Neural crest cell (in vitro differentiated cells): ENCODE measurements around the gene OR2F1. TPM values are rescaled to one million over a fixed set of nuclear protein-coding genes. Genes with fewer than 3 reads are reported as not detected.

ENCODE experiments used
- DNase-seq: peaks from one replicate; pipeline ENCODE4 v3.0.0; 2021; ENCODE audit warnings: low read depth, mixed read lengths, low spot score
- H3K27ac Mint-ChIP-seq: one replicate; pipeline ENCODE4 v1.8.0; 2021; ENCODE audit warnings: mild to moderate bottlenecking, mixed read lengths; ENCODE audit not compliant: unreplicated experiment
- H3K27me3 Mint-ChIP-seq: 2 replicates; pipeline ENCODE4 v1.8.0; 2021; ENCODE audit warnings: low read depth, mild to moderate bottlenecking, mixed read lengths
- H3K36me3 Mint-ChIP-seq: 2 replicates; pipeline ENCODE4 v1.8.0; 2021; ENCODE audit warnings: low read depth, mild to moderate bottlenecking, mixed read lengths
- H3K4me1 Mint-ChIP-seq: 2 replicates; pipeline ENCODE4 v1.8.0; 2021; ENCODE audit warnings: mixed read lengths
- H3K4me3 Mint-ChIP-seq: one replicate; pipeline ENCODE4 v1.8.0; 2021; ENCODE audit warnings: mild to moderate bottlenecking, mixed read lengths
- H3K9me3 Mint-ChIP-seq: 2 replicates; pipeline ENCODE4 v1.8.0; 2021; ENCODE audit warnings: mixed read lengths
- CTCF ChIP-seq: fragments of 200-600 bp; sonication (generic); conservative IDR thresholded peaks from 2 replicates; pipeline ENCODE4 v1.5.0; 2021; ENCODE audit warnings: antibody characterized with exemption, mild to moderate bottlenecking
- total RNA-seq: library from RNA; stranded (reverse); gene quantifications from 2 replicates; pipeline ENCODE4 v1.2.1, GENCODE V29; 2021

The OR2F1 gene
- total RNA-seq, 1 donor from 2014 or later: not detected

- H3K4me1 Mint-ChIP-seq: no peaks in the 10 kb centered on the region
- no peaks in the 10 kb centered on the region for H3K36me3 Mint-ChIP-seq
- H3K4me3 Mint-ChIP-seq: no peak overlapping the region
- no peak for TF ChIP-seq CTCF
- no peak overlapping the region for H3K27ac Mint-ChIP-seq
- no peaks in the 10 kb centered on the region for H3K9me3 Mint-ChIP-seq
- DNase-seq: no peak
- no peaks in the 10 kb centered on the region for H3K27me3 Mint-ChIP-seq
Measured at GRCh38 chr7:143975617-143976016, 21.0 kb downstream of the OR2F1 start.

GRCh38 chr7:143978585-143978984 is 23.9 kb downstream of the OR2F1 start:
- no peak overlapping the region for H3K27ac Mint-ChIP-seq
- no peaks in the 10 kb centered on the region for H3K36me3 Mint-ChIP-seq

GRCh38 chr7:143979359-143979758 is 24.7 kb downstream of the OR2F1 start:
- H3K36me3 Mint-ChIP-seq: no peaks in the 10 kb centered on the region
- H3K4me1 Mint-ChIP-seq: no peaks in the 10 kb centered on the region
- H3K27ac Mint-ChIP-seq: no peak overlapping the region

More at GRCh38 chr7:143978585-143978984, 23.9 kb downstream of the OR2F1 start:
- Mint-ChIP-seq H3K9me3 (peaks cover 2% of the 10 kb centered on the region), H3K4me3 (no peak overlapping the region), H3K27me3 (no peaks in the 10 kb centered on the region), H3K4me1 (no peaks in the 10 kb centered on the region)
- no peak for TF ChIP-seq CTCF
- no peak for DNase-seq

GRCh38 chr7:143979998-143980397 is 25.4 kb downstream of the OR2F1 start:
- H3K36me3 Mint-ChIP-seq: no peaks in the 10 kb centered on the region
- H3K27me3 Mint-ChIP-seq: no peaks in the 10 kb centered on the region
- H3K4me1 Mint-ChIP-seq: no peaks in the 10 kb centered on the region
- H3K4me3 Mint-ChIP-seq: no peak overlapping the region
- DNase-seq: no peak
- peaks cover 2% of the 10 kb centered on the region for H3K9me3 Mint-ChIP-seq
- no peak overlapping the region for H3K27ac Mint-ChIP-seq
- TF ChIP-seq CTCF: no peak

More at GRCh38 chr7:143979359-143979758, 24.7 kb downstream of the OR2F1 start:
- no peak for DNase-seq
- TF ChIP-seq CTCF: no peak
- no peaks in the 10 kb centered on the region for H3K27me3 Mint-ChIP-seq
- H3K9me3 Mint-ChIP-seq: peaks cover 2% of the 10 kb centered on the region
- no peak overlapping the region for H3K4me3 Mint-ChIP-seq

- Mint-ChIP-seq H3K27ac (peak overlapping the region; percentile 43), H3K4me1 (no peaks in the 10 kb centered on the region), H3K9me3 (peaks cover 2% of the 10 kb centered on the region), H3K27me3 (no peaks in the 10 kb centered on the region), H3K36me3 (no peaks in the 10 kb centered on the region), H3K4me3 (no peak overlapping the region)
- TF ChIP-seq CTCF: no peak
- DNase-seq: no peak
Measured at GRCh38 chr7:143980746-143981510, 26.3 kb downstream of the OR2F1 start.
